Right renal cortex interstitium (tissue), 3 donors: ENCODE measurements around the gene DMRTA2. TPM values are rescaled to one million over a fixed set of nuclear protein-coding genes. Genes with fewer than 3 reads are reported as not detected.
"Not testable (repeated sequence)": the region's sequence is repeated elsewhere in the genome, so short reads cannot be mapped to it uniquely, and the experiment has no call there.

ENCODE experiments used
- DNase-seq, 3 donors: peaks; one replicate each; pipeline ENCODE4 v3.0.0-alpha.2; 2013; ENCODE audit warnings: low read depth in 3 of 3, low spot score in 2 of 3
- polyA plus RNA-seq, 3 donors: library from polyadenylated mRNA; unstranded; fragments of 120-200 nt; gene quantifications; one replicate each; pipeline ENCODE4 v1.2.1, GENCODE V29; 2013; ENCODE audit not compliant: insufficient read length in 3 of 3

DMRTA2 gene
- polyA plus RNA-seq, 3 donors = not detected

DNA sequence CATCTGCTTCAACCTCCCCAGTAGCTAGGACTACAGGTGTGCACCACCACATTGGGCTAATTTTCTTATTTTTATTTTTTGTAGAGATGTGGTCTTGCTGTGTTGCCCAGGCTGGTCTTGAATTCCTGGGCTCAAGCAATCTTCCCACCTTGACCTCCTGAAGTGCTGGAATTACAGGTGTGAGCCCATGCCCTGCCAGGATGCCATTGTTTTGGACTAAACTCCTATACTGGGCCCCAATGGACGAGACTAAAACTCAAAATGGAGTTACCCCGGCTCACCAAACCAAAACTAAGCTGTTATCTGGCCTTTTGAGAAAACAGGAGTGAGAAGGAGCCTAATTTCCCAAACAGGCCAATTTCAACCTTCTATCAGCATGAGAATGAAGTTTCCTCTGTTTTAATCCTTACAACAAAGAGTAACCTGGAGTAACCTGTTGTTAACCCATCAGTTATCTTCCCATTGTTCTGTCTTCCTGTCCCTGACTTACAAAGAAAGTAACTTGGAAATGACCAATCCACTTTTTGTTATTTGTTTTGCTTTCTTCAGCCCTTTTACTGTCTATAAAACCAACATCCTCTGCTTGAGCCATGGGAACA lies 29.6 kb downstream of the DMRTA2 start:
- no peak for DNase-seq

DNA sequence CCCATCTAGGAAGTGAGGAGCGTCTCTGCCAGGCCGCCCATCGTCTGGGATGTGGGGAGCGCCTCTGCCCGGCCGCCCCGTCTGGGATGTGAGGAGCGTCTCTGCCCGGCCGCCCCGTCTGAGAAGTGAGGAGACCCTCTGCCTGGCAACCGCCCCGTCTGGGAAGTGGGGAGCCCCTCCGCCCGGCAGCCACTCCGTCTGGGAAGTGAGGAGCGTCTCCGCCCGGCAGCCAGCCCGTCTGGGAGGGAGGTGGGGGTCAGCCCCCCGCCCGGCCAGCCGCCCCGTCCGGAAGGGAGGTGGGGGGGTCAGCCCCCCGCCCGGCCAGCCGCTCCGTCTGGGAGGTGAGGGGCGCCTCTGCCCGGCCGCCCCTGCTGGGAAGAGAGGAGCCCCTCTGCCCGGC lies 41.7 kb downstream of the DMRTA2 start:
- DNase-seq = not testable (repeated sequence)

DNA sequence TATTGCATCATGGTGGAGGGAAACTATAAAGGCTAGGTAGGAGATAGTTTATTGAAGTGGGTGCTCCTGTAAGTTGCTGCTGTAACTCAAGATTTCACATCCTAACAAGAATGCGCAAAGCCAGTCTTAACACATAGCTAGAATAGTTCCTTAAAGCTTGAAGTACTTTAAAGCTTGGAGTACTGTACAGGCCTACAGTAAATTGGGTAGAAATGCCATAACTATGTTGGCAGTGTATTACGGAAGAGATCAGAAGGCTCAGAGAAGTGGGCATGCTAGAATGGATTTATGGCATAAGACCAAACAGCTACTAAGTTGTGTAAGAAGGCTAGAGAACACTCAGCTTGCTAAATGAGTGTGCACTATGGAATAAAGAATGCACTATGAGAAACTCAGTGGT lies 44.5 kb downstream of the DMRTA2 start:
- DNase-seq = no peak

GRCh38 chr1:50373532-50373931 lies 49.7 kb downstream of the DMRTA2 start:
- no peak for DNase-seq

DNA sequence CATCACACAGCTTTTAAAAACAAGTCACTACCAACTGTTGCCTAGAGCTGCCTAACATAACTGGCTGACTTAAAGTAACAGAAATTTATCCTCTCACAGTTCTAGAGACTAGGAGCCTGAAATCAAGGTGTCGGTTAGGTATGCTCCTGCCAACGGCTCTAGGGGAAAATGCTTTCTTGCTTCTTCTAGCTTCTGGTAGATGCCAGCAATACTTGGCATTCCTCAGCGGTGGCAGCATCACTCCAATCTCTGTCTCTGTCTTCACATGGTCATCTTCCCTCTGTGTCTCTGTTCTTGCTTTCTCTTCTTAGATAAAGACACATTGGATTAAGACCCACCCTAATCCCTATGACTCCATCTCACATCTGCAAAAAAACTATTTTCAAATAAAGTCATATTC lies 51.5 kb downstream of the DMRTA2 start:
- no peak for DNase-seq

DNA sequence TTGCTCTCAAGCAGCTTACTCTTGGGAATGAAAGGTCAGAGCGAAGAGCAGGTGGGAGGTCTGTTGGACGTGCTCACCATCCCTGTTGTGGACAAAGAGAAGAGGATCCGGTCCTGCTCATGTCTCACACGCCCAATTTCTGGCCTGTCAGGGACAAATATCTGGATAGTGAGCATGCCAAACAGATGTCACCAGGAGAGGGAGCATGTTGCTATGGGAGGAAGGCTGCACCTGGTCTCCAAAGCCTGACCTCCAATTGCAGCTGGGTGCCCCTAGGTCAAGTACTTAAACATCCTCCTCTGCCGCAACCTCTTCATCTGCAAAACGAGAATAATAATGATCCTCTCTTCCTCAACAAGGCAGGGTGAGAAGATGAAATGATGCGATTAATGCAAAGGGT lies 53.4 kb downstream of the DMRTA2 start:
- DNase-seq = no peak

- DNase-seq = no peak
Observed at GRCh38 chr1:50369008-50369634, 54.1 kb downstream of the DMRTA2 start.

GRCh38 chr1:50368179-50369007 lies 54.9 kb downstream of the DMRTA2 start:
- peak; percentile 4 to 23 (median 16) for DNase-seq
